KOPT-K1 (cell line): Measurements from ENCODE around the gene HTR2B.
"Not testable (repeated sequence)": the region's sequence is repeated elsewhere in the genome, so short reads cannot be mapped to it uniquely, and the experiment has no call there.

Experiments
- H3K27ac ChIP-seq: fragments of 200-600 bp; sonication (generic); 2 replicates; pipeline ENCODE4 v1.5.1; 2016; ENCODE audit warnings: antibody characterized with exemption, mild to moderate bottlenecking, low read depth, low read length; ENCODE audit not compliant: poor library complexity, severe bottlenecking
- H3K36me3 ChIP-seq: fragments of 200-600 bp; sonication (generic); 2 replicates; pipeline ENCODE4 v1.5.1; 2017; ENCODE audit warnings: antibody characterized with exemption, mild to moderate bottlenecking, low read length, moderate library complexity; ENCODE audit not compliant: insufficient read depth
- H3K9me3 ChIP-seq: fragments of 200-600 bp; sonication (generic); 2 replicates; pipeline ENCODE4 v1.5.1; 2017; ENCODE audit warnings: antibody characterized with exemption, low read length, mild to moderate bottlenecking; ENCODE audit not compliant: insufficient read depth, poor library complexity, severe bottlenecking

Gene HTR2B

DNA sequence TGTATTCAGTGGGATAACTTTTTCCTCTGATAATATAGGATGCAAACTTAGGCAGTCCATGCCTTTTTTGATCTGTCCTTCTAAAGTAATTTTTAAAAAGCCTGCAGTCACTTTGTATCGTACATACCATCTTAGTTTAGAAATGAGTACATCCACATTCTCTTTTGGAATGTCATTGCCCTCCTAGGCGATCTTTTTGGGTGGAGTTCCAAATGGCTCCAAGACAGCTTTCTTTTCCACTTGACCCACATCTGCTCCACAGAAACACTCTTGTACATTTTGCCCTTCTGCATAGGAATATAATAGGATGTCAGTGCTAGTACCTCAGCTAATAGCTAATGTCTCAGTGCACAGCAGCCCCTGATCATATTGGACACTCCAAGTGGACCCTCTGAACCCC, 21.8 kb upstream of the HTR2B start:
- no peak overlapping the region for H3K27ac ChIP-seq

DNA sequence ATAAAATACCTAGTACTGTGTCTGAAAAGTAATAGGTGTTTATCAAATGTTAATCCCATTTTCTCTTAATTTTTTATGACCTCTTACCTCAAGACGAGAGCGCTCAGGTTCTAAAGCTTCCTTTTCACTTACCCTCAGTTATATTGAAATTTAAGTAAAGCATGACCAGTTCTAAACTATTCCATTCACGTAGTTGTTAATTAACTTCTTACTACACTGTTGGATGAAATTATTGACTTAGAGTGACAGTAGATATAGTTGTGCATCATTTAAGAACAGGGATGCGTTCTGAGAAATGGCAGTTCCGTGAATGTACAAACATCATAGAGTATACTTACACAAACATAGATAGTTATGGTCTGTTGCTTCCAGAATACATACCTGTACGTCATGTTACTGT, 20.1 kb upstream of the HTR2B start:
- no peaks in the 10 kb centered on the region for H3K9me3 ChIP-seq
- no peak overlapping the region for H3K27ac ChIP-seq
- H3K36me3 ChIP-seq = peaks cover 66% of the 10 kb centered on the region

More for the DNA sequence above, 21.8 kb upstream of the HTR2B start:
- peaks cover 54% of the 10 kb centered on the region for H3K36me3 ChIP-seq
- H3K9me3 ChIP-seq = no peaks in the 10 kb centered on the region

DNA sequence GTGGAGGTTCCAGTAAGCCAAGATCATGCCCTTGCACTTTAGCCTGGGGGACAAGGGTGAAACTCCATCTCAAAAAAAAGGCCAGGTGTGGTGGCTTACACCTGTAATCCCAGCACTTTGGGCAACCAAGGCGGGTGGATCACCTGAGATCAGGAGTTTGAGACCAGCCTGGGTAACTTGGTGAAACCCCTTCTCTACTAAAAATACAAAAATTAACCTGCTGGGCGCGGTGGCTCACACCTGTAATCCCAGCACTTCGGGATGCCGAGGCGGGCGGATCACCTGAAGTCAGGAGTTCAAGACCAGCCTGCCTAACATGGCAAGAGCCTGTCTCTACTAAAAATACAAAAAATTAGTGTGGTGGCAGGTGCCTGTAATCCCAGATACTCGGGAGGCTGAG, 16.0 kb upstream of the HTR2B start:
- H3K36me3 ChIP-seq = peaks cover 38% of the 10 kb centered on the region
- H3K9me3 ChIP-seq, H3K27ac ChIP-seq: not testable (repeated sequence)

DNA sequence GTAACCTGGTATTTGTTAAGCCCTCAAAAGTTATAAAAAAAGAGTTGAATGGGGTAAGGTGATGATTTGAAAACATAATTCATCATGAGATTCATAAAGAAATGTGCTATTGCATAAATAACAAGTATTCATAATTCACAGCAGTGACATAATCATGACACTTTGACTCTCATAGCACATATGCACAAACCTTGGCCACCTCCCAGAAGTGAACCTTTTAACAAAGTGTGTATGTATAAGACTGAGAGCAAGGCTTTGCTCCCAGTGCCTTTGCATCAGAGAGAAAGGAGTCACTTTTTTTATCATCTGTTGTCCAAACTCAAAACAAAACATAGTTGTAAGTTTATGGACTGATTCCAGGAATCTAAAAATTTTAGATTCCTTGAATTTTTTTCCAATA, 15.0 kb upstream of the HTR2B start:
- Histone ChIP-seq H3K9me3 (no peaks in the 10 kb centered on the region), H3K36me3 (peaks cover 33% of the 10 kb centered on the region), H3K27ac (no peak overlapping the region)

- no peaks in the 10 kb centered on the region for H3K9me3 ChIP-seq
- H3K36me3 ChIP-seq = peaks cover 24% of the 10 kb centered on the region
- no peak overlapping the region for H3K27ac ChIP-seq
These were observed 13.9 kb upstream of the HTR2B start for GRCh38 chr2:231138699-231139098.

- Histone ChIP-seq H3K27ac (no peak overlapping the region), H3K36me3 (peaks cover 14% of the 10 kb centered on the region), H3K9me3 (no peaks in the 10 kb centered on the region)
These were observed 10.2 kb upstream of the HTR2B start for GRCh38 chr2:231134910-231135655.

DNA sequence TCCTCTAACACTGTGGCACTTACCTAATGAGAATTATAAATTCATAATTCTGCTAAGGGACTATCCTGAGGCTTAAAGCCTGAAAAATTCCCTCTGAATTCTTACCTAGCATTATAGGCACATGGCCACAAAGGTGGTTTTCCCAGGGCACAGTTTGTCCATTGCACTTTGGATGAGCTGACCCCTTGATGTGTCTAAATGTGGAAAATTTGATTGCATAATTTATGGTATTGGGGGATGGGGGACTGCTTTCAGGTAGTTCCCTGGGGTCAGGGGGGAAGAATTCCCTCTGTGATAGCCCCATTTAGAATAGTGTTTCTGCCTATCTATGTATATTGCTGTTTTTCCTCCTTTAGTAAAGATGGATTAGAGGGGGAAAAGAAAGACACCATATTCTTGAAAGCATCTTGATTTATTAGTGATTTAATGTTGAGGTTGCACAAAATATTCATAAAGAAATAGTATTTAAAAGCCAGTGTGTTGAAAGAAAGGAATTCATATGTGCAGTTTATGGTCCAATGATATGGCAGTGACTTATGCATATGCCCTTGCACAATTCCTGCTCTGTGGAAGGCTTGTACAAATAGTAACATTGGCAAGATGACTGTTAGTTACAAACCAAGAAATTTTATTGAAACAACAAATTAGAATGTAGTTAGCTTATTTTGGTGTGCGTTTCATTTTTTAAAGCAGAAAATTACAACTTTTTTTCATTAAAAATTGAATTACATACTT, 8.7 kb upstream of the HTR2B start:
- no peak overlapping the region for H3K27ac ChIP-seq

DNA sequence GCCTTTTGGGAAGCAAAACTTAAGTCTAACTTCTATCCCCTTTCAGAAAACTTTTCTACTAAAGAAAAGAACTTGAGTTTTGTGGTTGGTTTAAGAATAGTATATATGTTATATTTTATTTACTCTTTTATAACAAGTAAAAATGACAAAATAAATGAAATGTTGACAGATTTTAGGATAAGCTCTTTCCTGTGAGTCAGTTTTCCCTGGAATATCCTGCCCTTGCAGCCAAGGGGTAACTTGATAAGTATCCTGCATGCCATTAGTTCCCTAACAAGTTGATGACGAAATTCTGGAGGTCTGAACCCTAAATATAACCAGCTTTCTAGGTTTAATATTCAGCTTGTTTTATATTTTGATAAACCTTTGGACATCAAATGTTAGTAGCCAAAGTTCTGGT, 7.3 kb upstream of the HTR2B start:
- H3K27ac ChIP-seq = no peak overlapping the region

More for the DNA sequence above, 8.7 kb upstream of the HTR2B start:
- H3K36me3 ChIP-seq = peaks cover under 1% of the 10 kb centered on the region; the same call in 1 of the 2 replicates
- no peaks in the 10 kb centered on the region for H3K9me3 ChIP-seq

GRCh38 chr2:231130336-231131056, 5.7 kb upstream of the HTR2B start:
- no peaks in the 10 kb centered on the region for H3K9me3 ChIP-seq
- H3K27ac ChIP-seq = no peak overlapping the region
- H3K36me3 ChIP-seq = no peaks in the 10 kb centered on the region

More for the DNA sequence above, 7.3 kb upstream of the HTR2B start:
- Histone ChIP-seq H3K36me3 (no peaks in the 10 kb centered on the region), H3K9me3 (no peaks in the 10 kb centered on the region)

- H3K36me3 ChIP-seq = no peaks in the 10 kb centered on the region
- no peaks in the 10 kb centered on the region for H3K9me3 ChIP-seq
- H3K27ac ChIP-seq = no peak overlapping the region
These were observed 4.4 kb upstream of the HTR2B start for GRCh38 chr2:231129216-231129615.

DNA sequence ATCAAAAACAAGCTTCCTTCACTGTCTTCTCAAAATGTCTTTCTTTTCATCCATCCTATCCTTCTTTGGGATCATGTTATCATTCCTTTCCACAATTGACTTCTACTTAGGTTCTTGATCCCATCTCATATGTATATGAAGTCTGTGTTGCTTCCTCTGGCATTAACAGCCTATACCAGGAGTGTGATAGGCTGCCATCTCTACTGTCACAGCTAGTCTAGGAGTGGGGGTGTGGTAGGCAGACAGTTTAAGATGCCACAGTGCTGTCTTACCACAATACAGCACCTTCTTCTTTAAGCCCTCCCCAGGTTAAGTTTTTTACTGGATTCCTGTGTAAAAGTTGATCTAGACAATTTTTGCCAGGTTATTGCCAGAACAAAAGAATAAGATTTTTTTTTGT, 3.7 kb upstream of the HTR2B start:
- H3K27ac ChIP-seq = no peak overlapping the region
- no peaks in the 10 kb centered on the region for H3K36me3 ChIP-seq
- no peaks in the 10 kb centered on the region for H3K9me3 ChIP-seq

DNA sequence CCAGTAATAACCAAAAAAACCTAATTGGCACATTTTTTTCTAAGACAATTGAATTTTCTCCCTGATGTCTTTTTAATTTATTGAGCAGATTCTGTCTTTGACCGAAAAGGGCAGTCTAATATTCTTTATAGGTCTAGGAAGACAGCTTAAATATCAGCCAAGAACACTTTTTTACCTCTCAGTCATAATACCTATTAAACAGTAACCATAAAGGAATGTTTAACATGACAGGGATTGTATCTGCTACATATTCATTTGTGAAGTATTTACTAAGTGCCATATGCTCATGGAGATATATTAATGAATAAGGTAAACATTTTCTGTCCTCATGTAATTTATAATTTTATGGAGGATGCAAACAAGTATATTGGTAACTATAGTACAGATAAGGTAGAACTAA, 3.1 kb upstream of the HTR2B start:
- Histone ChIP-seq H3K9me3 (no peaks in the 10 kb centered on the region), H3K27ac (no peak overlapping the region), H3K36me3 (no peaks in the 10 kb centered on the region)

GRCh38 chr2:231127480-231127879, 2.6 kb upstream of the HTR2B start:
- no peaks in the 10 kb centered on the region for H3K36me3 ChIP-seq
- no peak overlapping the region for H3K27ac ChIP-seq
- H3K9me3 ChIP-seq = no peaks in the 10 kb centered on the region

DNA sequence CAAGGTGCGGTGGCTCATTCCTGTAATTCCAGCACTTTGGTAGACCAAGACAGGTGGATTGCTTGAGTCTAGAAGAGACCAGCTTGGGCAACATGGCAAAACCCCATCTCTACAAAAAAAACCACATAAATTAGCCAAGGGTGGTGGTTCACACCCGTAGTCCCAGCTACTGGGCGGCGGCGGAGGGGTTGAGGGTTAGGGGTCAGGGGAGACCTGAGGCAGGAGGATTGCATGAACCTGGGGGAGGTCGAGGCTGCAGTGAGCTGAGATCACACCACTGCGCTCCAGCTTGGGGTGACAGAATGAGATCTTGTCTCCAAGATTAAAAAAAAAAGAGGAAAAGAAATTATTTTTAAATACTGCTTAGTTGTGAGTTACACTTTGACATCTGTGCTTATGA, 1.3 kb upstream of the HTR2B start:
- H3K27ac ChIP-seq = no peak overlapping the region
- H3K36me3 ChIP-seq = no peaks in the 10 kb centered on the region
- no peaks in the 10 kb centered on the region for H3K9me3 ChIP-seq

GRCh38 chr2:231123362-231123898, 1.4 kb downstream of the HTR2B start:
- Histone ChIP-seq H3K9me3 (no peaks in the 10 kb centered on the region), H3K36me3 (no peaks in the 10 kb centered on the region), H3K27ac (no peak overlapping the region)
